DMS153 treated with DMSO at 0.1 percent for 48 hours (cell line): ENCODE measurements around the gene BIRC6.

Experiments
- DNase-seq: peaks from one replicate; lab custom pipeline; 2025; ENCODE audit not compliant: unreplicated experiment; lab: John Stamatoyannopoulos, UW

The BIRC6 gene

DNA sequence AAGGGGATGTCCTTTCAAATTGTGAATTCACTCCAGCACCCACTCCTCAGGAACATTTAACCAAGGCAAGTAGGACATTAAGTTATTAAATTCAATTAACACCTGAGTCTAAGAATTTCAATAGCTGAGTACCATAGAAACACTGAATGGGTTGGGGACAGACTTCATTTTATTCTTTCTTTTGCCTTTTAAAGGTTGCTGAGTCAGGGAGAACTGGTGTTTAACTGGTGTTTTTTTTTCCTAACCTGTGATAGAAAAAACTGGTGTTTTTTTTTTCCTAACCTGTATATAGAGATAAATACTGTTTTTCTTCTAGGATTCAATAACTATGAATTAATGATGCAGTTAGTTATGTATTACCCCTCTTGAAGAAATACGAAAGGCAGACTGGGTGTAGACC, 309.9 kb downstream of the BIRC6 start:
- DNase-seq = no peak

DNA sequence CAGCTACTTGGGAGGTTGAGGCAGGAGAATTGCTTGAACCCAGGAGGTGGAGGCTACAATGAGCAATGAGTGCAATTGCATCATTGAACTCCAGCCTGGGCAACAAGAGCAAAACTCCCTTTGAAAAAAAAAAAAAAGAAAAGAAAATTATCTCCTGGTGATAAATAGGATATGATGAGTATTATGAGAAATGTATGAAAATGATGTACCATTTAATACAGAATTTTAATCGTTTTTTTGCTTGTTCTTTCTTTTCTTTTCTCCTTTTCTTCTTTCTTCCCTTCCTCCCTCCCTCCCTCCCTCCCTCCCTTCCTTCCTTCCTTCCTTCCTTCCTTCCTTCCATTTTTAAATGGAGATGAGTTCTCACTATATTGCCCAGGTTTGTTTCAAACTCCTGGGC, 311.4 kb downstream of the BIRC6 start:
- DNase-seq = no peak
